C4-2B (cell line): ENCODE results near the gene RIN1.
"Not testable (repeated sequence)": the region's sequence is repeated elsewhere in the genome, so short reads cannot be mapped to it uniquely, and the experiment has no call there.

Source experiments
- H3K27ac ChIP-seq: fragments of 450-650 bp; 2 replicates; pipeline ENCODE4 v1.5.1; 2017
- CTCF ChIP-seq: fragments of 450-650 bp; conservative IDR thresholded peaks from 2 replicates; pipeline ENCODE4 v1.5.1; 2017; ENCODE audit warnings: mild to moderate bottlenecking
- ZFX ChIP-seq: fragments of 450-650 bp; IDR thresholded peaks from 2 replicates; pipeline ENCODE4 v1.6.1; 2017

RIN1 gene

DNA sequence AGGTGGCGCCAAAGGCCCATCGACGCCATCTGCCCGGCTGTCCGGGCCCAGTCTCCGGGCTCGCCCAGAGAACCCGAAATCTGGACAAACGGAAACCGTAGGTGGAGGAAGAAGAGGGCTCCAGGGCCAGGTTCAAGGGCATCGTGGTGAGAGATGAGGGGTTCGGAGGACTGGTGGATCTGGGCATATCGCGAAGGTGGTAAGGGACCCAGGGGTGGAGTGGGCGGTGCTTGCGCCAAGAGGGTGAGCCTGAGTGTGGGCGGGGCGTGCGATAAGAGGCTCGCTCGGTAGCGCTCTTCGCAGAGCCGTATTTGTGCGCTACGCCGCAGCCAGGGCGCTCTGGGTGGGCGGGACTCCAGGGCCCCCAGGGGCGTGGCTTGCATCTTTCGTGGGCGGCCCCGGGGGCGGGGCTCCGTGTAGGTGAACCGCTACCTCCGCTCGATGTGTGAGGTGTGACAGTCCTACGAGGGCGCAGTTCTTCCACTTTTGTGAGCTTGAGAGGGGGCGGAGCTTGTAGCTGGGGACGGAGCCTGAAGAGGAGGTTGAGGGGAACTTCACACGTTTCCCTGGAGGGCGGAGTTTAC, 24.2 kb downstream of the RIN1 start:
- TF ChIP-seq ZFX (no peak), CTCF (peak; percentile 87)
- peak overlapping the region; percentile 48 for H3K27ac ChIP-seq

DNA sequence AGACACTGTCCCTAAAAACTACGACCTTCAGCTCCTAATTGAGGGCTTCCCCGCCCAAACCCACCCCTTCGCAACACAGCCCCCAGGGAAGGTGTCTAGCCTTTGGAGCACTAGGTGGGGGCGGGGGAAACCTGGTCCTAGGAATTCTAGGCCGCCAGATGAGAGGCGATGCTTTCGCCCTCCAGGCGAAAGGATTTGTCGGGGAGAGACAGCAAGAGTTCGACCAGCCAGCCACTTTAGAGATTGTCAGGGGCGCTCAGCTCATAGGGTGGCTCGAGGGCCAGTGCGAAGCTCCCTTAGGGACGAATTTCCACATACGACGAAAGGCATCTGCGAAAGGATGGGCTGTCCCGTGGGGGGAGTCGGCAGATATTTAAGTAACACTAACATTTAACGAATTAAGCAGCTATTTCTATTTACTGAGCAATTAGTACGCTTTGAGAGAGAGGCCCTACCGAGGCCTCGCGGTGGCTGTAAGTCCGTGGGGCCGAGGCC, 24.7 kb downstream of the RIN1 start:
- TF ChIP-seq CTCF: peak; percentile 95; the same call in 1 of the 2 replicates
- TF ChIP-seq ZFX: no peak
- H3K27ac ChIP-seq: peak overlapping the region; percentile 48

DNA sequence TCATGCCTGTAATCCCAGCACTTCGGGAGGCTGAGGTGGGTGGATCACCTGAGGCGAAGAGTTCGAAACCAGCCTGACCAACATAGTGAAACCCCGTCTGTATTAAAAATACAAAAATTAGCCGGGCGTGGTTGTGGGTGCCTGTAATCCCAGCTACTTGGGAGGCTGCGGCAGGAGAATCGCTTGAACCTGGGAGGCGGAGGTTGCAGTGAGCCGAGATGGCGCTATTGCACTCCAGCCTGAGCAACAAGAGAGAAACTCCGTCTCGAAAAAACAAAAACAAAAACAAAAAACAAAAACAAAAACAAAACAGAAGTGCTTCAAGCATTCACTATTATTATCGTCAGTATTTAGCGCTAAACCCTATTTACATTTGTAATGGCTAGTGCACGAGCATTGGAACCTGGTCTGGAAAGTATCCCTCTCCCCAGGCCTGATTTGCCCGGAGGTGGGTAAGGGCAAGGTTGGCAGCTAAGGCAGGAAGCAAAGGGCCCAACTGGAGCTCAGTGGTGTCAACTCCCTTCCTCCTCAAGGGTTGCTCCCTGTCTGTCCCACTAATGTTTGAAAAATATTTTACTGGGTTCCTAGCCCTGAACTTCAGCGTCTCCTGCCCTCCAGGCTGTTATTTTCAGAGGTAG, 25.3 kb downstream of the RIN1 start:
- H3K27ac ChIP-seq: not testable (repeated sequence)

DNA sequence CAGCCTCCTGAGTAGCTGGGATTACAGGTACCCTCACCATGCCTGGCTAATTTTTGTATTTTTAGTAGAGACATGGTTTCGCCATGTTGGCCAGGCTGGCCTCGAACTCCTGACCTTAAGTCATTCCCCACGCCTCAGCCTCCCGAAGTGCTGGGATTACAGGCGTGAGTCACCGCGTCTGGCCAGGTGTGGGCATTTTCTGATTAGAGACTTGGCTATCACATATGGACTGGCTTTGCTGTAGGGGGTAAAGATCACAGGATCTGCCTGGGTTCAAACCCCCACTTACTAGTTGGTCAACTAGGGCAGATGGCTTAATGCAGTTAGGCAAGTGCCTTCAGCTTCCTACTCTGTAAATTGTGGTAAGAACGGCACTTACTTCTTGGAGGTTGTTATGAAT, 25.9 kb downstream of the RIN1 start:
- no peak overlapping the region for H3K27ac ChIP-seq
- TF ChIP-seq ZFX (no peak), CTCF (no peak)

DNA sequence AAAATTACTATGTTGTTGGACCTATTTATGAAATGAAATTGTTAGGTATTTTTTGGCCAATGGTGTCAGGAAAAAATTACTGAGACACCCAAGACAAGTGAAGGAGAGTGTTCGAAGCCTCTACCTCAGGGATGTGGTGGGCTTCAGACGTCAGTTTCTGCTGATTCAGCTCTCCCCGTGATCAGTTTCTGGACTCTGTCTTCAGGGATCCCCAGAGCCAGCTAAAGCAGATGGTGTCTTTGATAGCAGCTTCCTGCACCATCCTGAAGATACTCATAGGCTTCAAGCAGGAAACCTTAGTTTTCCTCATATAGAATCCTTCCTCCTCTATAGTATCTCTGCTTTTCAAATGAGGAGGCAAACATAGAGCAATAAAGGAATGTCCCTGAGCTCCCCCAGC, 26.8 kb downstream of the RIN1 start:
- TF ChIP-seq ZFX (no peak), CTCF (no peak)
- H3K27ac ChIP-seq: no peak overlapping the region

GRCh38 chr11:66302656-66303055, 33.6 kb downstream of the RIN1 start:
- no peak for TF ChIP-seq CTCF
- TF ChIP-seq ZFX: no peak
- H3K27ac ChIP-seq: no peak overlapping the region

DNA sequence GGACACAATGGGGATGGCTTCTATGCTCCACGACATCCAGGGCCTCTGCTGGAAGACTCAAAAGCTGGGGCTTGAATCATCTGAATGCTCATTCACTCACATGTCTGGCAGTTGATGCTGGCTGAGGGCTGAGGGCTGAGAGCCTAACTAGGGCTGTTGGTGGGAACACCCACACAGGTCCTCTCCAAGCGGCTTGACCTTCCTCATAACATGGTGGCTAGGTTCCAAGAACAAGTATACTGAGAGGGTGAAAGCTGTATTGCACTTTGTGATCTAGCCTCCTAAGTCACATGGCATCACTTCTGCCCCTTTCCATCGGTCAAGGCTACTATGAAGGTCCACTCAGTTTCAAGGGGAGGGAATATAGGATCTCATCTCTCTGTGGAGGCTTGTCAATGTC, 37.0 kb downstream of the RIN1 start:
- TF ChIP-seq CTCF (no peak), ZFX (no peak)
- H3K27ac ChIP-seq: no peak overlapping the region

- no peak overlapping the region for H3K27ac ChIP-seq
- no peak for TF ChIP-seq ZFX
- TF ChIP-seq CTCF: no peak
Observed at GRCh38 chr11:66297610-66298009, 38.6 kb downstream of the RIN1 start.
